HepG2 (cell line): ENCODE results near the gene ELFN1. TPM values are rescaled to one million over a fixed set of nuclear protein-coding genes. Genes with fewer than 3 reads are reported as not detected.

Experiments
- ATAD3A ChIP-seq: sonication (generic); formaldehyde crosslinking; IDR thresholded peaks from 2 replicates; pipeline ENCODE4 v1.4.0; 2020; ENCODE audit warnings: missing genetic modification reagents
- ATF1 ChIP-seq: IDR thresholded peaks from 2 replicates; pipeline ENCODE4 v1.6.1; 2016; ENCODE audit warnings: mild to moderate bottlenecking, control low read depth
- FOXM1 ChIP-seq: sonication (generic); formaldehyde crosslinking; IDR thresholded peaks from 2 replicates; pipeline ENCODE4 v1.5.0; 2020; ENCODE audit warnings: missing genetic modification reagents
- HMG20A ChIP-seq: IDR thresholded peaks from 2 replicates; pipeline ENCODE4 v1.6.1; 2016; ENCODE audit warnings: borderline replicate concordance
- KDM4B ChIP-seq: sonication (generic); formaldehyde crosslinking; IDR thresholded peaks from 2 replicates; pipeline ENCODE4 v1.4.0; 2020; ENCODE audit warnings: missing genetic modification reagents
- PPARG ChIP-seq: conservative IDR thresholded peaks from 2 replicates; pipeline ENCODE4 v1.6.1; 2016; ENCODE audit warnings: missing biosample characterization, missing genetic modification reagents
- STAG1 ChIP-seq: sonication (generic); formaldehyde crosslinking; IDR thresholded peaks from 2 replicates; pipeline ENCODE4 v1.4.0; 2020; ENCODE audit warnings: missing genetic modification reagents
- TP53 ChIP-seq: sonication (generic); formaldehyde crosslinking; conservative IDR thresholded peaks from 2 replicates; pipeline ENCODE4 v1.4.0; 2020; ENCODE audit warnings: missing genetic modification reagents
- ZFP82 ChIP-seq: sonication (generic); formaldehyde crosslinking; IDR thresholded peaks from 2 replicates; pipeline ENCODE4 v1.5.1; 2020; ENCODE audit warnings: mild to moderate bottlenecking, missing genetic modification reagents, borderline replicate concordance
- ZMAT3 ChIP-seq: sonication (generic); formaldehyde crosslinking; conservative IDR thresholded peaks from 2 replicates; pipeline ENCODE4 v1.7.0; 2021; ENCODE audit warnings: missing genetic modification reagents
- ZNF292 ChIP-seq: sonication (generic); formaldehyde crosslinking; IDR thresholded peaks from 2 replicates; pipeline ENCODE4 v1.8.1; 2022; ENCODE audit warnings: mild to moderate bottlenecking, low read depth, missing genetic modification reagents, borderline replicate concordance
- ZNF430 ChIP-seq: sonication (generic); formaldehyde crosslinking; IDR thresholded peaks from 2 replicates; pipeline ENCODE4 v1.9.0; 2021; ENCODE audit warnings: mild to moderate bottlenecking, missing genetic modification reagents
- ZNF678 ChIP-seq: sonication (generic); formaldehyde crosslinking; IDR thresholded peaks from 2 replicates; pipeline ENCODE4 v1.4.0; 2020; ENCODE audit warnings: mild to moderate bottlenecking, missing genetic modification reagents
- ZNF749 ChIP-seq: sonication (generic); formaldehyde crosslinking; IDR thresholded peaks from 2 replicates; pipeline ENCODE4 v1.8.0; 2022; ENCODE audit warnings: mild to moderate bottlenecking, missing genetic modification reagents, moderate library complexity, borderline replicate concordance
- polyA plus RNA-seq, 8 experiments: library from polyadenylated mRNA; depleted of rRNA in 3 of 8; stranded (reverse) in 7 of 8; unstranded in 1 of 8; fragments of >200 nt; fragmentation: Illumina TruSeq in 4 of 8; extraction: Trizol in 4 of 8; gene quantifications; 2 replicates each; pipeline versions ENCODE4 v1.2.1 to v1.2.3, GENCODE V29; 2011 to 2016; ENCODE audit warnings: low read depth in 4 of 8, missing spikeins in 1 of 8, mixed read lengths in 1 of 8; ENCODE audit not compliant: insufficient read depth in 1 of 8
- total RNA-seq, 5 experiments: library from RNA; depleted of rRNA; stranded (reverse); fragments of >200 nt; fragmentation: Illumina TruSeq; extraction: Trizol; gene quantifications; 2 replicates each; pipeline ENCODE4 v1.2.3, GENCODE V29; 2016; ENCODE audit warnings: low read depth in 1 of 5
- TF ChIP-seq, protein P1 (sequence below): sonication (generic); formaldehyde crosslinking; IDR thresholded peaks from 2 replicates; pipeline ENCODE4 v1.8.0; 2022; ENCODE audit warnings: mild to moderate bottlenecking, missing genetic modification reagents, moderate library complexity
- TF ChIP-seq, protein P2 (sequence below): sonication (generic); formaldehyde crosslinking; IDR thresholded peaks from 2 replicates; pipeline ENCODE4 v1.8.0; 2022; ENCODE audit warnings: missing genetic modification reagents, low read depth, mild to moderate bottlenecking, borderline replicate concordance
- TF ChIP-seq, protein P3 (sequence below): sonication (generic); formaldehyde crosslinking; IDR thresholded peaks from 2 replicates; pipeline ENCODE4 v1.4.0; 2020; ENCODE audit warnings: missing genetic modification reagents
- TF ChIP-seq, protein P4 (sequence below): sonication (generic); formaldehyde crosslinking; IDR thresholded peaks from 2 replicates; pipeline ENCODE4 v1.5.1; 2020; ENCODE audit warnings: mild to moderate bottlenecking, missing genetic modification reagents, moderate library complexity
- TF ChIP-seq, protein P5 (sequence below): sonication (generic); formaldehyde crosslinking; IDR thresholded peaks from 2 replicates; pipeline ENCODE4 v1.4.0; 2020; ENCODE audit warnings: missing genetic modification reagents, borderline replicate concordance

ELFN1 gene
- total and polyA plus RNA-seq, 2 of the 13 experiments (the other 11 are each of a cell fraction or from before 2014, with no cell fraction given): 0.13 to 0.18 TPM

DNA sequence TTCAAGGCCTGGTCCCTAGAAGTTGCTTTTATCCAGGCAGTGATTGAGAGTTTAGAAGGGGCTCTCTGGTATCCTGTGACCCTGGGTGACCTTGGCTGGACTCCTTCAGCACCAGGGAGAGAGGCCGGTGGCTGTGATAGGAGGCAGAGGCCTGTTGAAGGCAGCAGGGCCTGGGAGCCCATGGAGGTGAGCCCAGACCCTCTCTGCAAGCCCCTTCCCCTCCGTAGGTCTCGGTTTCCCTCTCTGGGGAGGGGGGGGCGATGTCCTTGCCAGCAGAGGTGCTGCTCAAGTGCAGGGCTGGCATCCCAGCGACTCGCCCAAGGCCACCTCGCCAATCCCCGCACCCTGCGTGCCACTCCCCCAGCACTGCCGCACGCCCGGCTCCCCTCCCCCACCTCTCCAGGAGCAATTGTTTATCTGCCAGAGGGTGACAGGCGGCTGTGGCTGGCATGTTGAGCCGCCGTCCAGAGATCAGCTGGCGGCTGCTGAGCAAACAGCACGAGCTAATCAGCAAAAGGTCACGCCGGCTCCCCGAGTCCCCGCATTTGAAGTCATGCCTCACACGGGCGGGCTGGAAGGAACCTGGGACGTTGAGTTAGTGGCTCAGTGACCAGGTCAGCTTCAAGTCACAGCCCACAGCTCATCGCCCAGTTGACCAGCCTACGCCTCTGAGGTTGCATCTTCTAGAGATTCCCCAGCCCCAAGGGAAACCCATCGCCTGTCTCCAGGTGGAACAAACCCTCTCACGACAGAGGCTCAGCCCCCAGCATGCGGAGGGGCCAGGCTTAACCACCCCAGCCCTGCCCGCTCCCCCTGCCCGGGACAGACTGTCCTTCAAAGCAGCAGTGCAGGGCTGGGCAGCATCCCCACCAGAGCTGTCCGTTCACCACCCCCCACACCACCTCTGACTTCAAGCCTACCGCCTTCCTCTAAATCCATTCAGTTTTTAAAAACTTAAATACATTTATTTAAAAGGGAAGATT lies 43.7 kb downstream of the ELFN1 start (continued):
- TF ChIP-seq, protein P1, sequence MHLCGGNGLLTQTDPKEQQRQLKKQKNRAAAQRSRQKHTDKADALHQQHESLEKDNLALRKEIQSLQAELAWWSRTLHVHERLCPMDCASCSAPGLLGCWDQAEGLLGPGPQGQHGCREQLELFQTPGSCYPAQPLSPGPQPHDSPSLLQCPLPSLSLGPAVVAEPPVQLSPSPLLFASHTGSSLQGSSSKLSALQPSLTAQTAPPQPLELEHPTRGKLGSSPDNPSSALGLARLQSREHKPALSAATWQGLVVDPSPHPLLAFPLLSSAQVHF: peak; percentile 92; the same call in 1 of the 2 replicates
- no peak; the same call in 1 of the 2 replicates for TF ChIP-seq STAG1
- no peak for TF ChIP-seq FOXM1 (CRISPR knock-in tag)
- TF ChIP-seq TP53 (CRISPR knock-in tag): peak; percentile 90
- TF ChIP-seq, protein P2, sequence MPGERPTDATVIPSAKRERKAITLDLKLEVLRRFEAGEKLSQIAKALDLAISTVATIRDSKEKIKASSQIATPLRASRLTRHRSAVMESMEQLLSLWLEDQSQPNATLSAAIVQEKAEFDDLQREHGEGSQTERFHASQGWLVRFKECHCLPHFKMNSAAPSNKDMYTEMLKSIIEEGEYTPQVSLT: 0 out of 2 replicates have a peak, but pooled peaks have one; percentile 66
- TF ChIP-seq KDM4B: peak; percentile 90
- TF ChIP-seq ZMAT3 (CRISPR knock-in tag): peak; percentile 91
- TF ChIP-seq, protein P3, sequence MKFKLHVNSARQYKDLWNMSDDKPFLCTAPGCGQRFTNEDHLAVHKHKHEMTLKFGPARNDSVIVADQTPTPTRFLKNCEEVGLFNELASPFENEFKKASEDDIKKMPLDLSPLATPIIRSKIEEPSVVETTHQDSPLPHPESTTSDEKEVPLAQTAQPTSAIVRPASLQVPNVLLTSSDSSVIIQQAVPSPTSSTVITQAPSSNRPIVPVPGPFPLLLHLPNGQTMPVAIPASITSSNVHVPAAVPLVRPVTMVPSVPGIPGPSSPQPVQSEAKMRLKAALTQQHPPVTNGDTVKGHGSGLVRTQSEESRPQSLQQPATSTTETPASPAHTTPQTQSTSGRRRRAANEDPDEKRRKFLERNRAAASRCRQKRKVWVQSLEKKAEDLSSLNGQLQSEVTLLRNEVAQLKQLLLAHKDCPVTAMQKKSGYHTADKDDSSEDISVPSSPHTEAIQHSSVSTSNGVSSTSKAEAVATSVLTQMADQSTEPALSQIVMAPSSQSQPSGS (CRISPR knock-in tag): peak; percentile 92
- TF ChIP-seq ZNF678 (CRISPR knock-in tag): no peak
- no peak for TF ChIP-seq ATAD3A (CRISPR knock-in tag)
- peak; percentile 86 for TF ChIP-seq PPARG (CRISPR knock-in tag)
- TF ChIP-seq, protein P4, sequence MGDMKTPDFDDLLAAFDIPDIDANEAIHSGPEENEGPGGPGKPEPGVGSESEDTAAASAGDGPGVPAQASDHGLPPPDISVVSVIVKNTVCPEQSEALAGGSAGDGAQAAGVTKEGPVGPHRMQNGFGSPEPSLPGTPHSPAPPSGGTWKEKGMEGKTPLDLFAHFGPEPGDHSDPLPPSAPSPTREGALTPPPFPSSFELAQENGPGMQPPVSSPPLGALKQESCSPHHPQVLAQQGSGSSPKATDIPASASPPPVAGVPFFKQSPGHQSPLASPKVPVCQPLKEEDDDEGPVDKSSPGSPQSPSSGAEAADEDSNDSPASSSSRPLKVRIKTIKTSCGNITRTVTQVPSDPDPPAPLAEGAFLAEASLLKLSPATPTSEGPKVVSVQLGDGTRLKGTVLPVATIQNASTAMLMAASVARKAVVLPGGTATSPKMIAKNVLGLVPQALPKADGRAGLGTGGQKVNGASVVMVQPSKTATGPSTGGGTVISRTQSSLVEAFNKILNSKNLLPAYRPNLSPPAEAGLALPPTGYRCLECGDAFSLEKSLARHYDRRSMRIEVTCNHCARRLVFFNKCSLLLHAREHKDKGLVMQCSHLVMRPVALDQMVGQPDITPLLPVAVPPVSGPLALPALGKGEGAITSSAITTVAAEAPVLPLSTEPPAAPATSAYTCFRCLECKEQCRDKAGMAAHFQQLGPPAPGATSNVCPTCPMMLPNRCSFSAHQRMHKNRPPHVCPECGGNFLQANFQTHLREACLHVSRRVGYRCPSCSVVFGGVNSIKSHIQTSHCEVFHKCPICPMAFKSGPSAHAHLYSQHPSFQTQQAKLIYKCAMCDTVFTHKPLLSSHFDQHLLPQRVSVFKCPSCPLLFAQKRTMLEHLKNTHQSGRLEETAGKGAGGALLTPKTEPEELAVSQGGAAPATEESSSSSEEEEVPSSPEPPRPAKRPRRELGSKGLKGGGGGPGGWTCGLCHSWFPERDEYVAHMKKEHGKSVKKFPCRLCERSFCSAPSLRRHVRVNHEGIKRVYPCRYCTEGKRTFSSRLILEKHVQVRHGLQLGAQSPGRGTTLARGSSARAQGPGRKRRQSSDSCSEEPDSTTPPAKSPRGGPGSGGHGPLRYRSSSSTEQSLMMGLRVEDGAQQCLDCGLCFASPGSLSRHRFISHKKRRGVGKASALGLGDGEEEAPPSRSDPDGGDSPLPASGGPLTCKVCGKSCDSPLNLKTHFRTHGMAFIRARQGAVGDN (CRISPR knock-in tag): peak; percentile 97
- peak; percentile 99 for TF ChIP-seq ZNF292 (CRISPR knock-in tag)
- peak; percentile 98 for TF ChIP-seq ZNF430 (CRISPR knock-in tag)
- TF ChIP-seq ZFP82 (CRISPR knock-in tag): peak; percentile 95
- TF ChIP-seq, protein P5, sequence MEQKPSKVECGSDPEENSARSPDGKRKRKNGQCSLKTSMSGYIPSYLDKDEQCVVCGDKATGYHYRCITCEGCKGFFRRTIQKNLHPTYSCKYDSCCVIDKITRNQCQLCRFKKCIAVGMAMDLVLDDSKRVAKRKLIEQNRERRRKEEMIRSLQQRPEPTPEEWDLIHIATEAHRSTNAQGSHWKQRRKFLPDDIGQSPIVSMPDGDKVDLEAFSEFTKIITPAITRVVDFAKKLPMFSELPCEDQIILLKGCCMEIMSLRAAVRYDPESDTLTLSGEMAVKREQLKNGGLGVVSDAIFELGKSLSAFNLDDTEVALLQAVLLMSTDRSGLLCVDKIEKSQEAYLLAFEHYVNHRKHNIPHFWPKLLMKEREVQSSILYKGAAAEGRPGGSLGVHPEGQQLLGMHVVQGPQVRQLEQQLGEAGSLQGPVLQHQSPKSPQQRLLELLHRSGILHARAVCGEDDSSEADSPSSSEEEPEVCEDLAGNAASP: peak; percentile 79
- peak; percentile 74; the same call in 1 of the 2 replicates for TF ChIP-seq ZNF749 (CRISPR knock-in tag)
- TF ChIP-seq ATF1: no peak; the same call in 1 of the 2 replicates
- TF ChIP-seq HMG20A: peak; percentile 91; the same call in 1 of the 2 replicates
